Spleen (tissue), 13 donors: Measurements from ENCODE around the gene RNASE9. TPM values are rescaled to one million over a fixed set of nuclear protein-coding genes. Genes with fewer than 3 reads are reported as not detected.

ENCODE experiments used
- DNase-seq: peaks from one replicate; pipeline ENCODE4 v3.0.0-alpha.2; 2020
- H3K27ac ChIP-seq, 8 donors: fragments of 200-600 bp; sonication (generic) in 7 of 8; 1 replicate in 4 of 8; 2 replicates in 4 of 8; pipeline versions ENCODE4 v1.5.0 to v1.8.0; 2016 to 2021; ENCODE audit warnings: inconsistent platforms in 4 of 8, mild to moderate bottlenecking in 4 of 8, moderate library complexity in 1 of 8
- H3K27me3 ChIP-seq, 7 donors: fragments of 200-600 bp; sonication (generic) in 6 of 7; replicated peaks in 1 of 7; 1 replicate in 4 of 7; 2 replicates in 3 of 7; pipeline versions ENCODE4 v1.5.0 to v1.8.0; 2016 to 2021; ENCODE audit warnings: inconsistent platforms in 3 of 7, mild to moderate bottlenecking in 1 of 7
- H3K36me3 ChIP-seq, 6 donors: fragments of 200-600 bp; sonication (generic) in 5 of 6; 1 replicate in 4 of 6; 2 replicates in 2 of 6; pipeline versions ENCODE4 v1.5.0 to v1.8.0; 2016 to 2021; ENCODE audit warnings: inconsistent platforms in 2 of 6
- H3K4me1 ChIP-seq, 6 donors: fragments of 200-600 bp; sonication (generic) in 5 of 6; 1 replicate in 3 of 6; 2 replicates in 3 of 6; pipeline versions ENCODE4 v1.5.0 to v1.8.0; 2016 to 2021; ENCODE audit warnings: inconsistent platforms in 3 of 6
- H3K4me3 ChIP-seq, 8 donors: fragments of 200-600 bp; sonication (generic) in 7 of 8; 1 replicate in 4 of 8; 2 replicates in 4 of 8; pipeline versions ENCODE4 v1.5.0 to v1.8.0; 2016 to 2021; ENCODE audit warnings: inconsistent platforms in 4 of 8, mild to moderate bottlenecking in 4 of 8, moderate library complexity in 2 of 8
- H3K9me3 ChIP-seq, 8 donors: fragments of 200-600 bp; sonication (generic) in 7 of 8; 1 replicate in 4 of 8; 2 replicates in 4 of 8; pipeline versions ENCODE4 v1.5.0 to v1.8.0; 2016 to 2021; ENCODE audit warnings: inconsistent platforms in 4 of 8
- CTCF ChIP-seq, 11 experiments: fragments of 200-600 bp in 7 of 11; fragments of 450-650 bp in 4 of 11; sonication (generic) in 4 of 11; IDR thresholded peaks in 8 of 11; conservative IDR thresholded peaks in 3 of 11; 1 replicate in 7 of 11; 2 replicates in 4 of 11; pipeline versions ENCODE4 v1.4.0 to v1.8.0; 2016 to 2021; ENCODE audit warnings: antibody characterized with exemption in 11 of 11, inconsistent platforms in 4 of 11, mild to moderate bottlenecking in 1 of 11
- POLR2A ChIP-seq, 3 donors: fragments of 450-650 bp; IDR thresholded peaks; one replicate each; pipeline ENCODE4 v1.5.1; 2017; ENCODE audit warnings: antibody characterized with exemption in 3 of 3, mild to moderate bottlenecking in 1 of 3
- POLR2AphosphoS5 ChIP-seq, 3 donors: sonication (generic); formaldehyde crosslinking; IDR thresholded peaks; one replicate each; pipeline ENCODE4 v1.5.1; 2017; ENCODE audit warnings: antibody characterized with exemption in 3 of 3
- whole genome bisulfite sequencing, 5 donors: extraction: QIAGEN DNeasy Blood & Tissue Kit in 3 of 5; methylation state at CpG; one replicate each; pipeline versions ENCODE4 v1.1.5 to v1.1.7; 2013 to 2018; 5-methylcytosine and 5-hydroxymethylcytosine counted together
- intact Hi-C: fragments of 100-400 bp; cut with DNase I; formaldehyde crosslinking; loops from one replicate; pipeline ENCODE4 v1.15.0; 2023; ENCODE audit warnings: low total_unique reads
- long read RNA-seq, 2 donors: transcript quantifications; one replicate each; lab custom pipeline, GENCODE V29; 2026
- polyA plus RNA-seq, 3 donors: library from polyadenylated mRNA; stranded (reverse); fragments of 200-250 nt; gene quantifications; one replicate each; pipeline ENCODE4 v1.2.1, GENCODE V29; 2013
- total RNA-seq, 7 donors: library from RNA; depleted of rRNA in 3 of 7; stranded (reverse); fragments of >200 nt in 3 of 7; fragmentation: NEBNext Ultra II Directional in 4 of 7; extraction: Animal tissue kit (Norgen Biotek cat#: 25700) in 4 of 7; gene quantifications; one replicate each; pipeline versions ENCODE4 v1.1.0 to v1.2.1, GENCODE V29; 2016 to 2021
- donor health status: healthy with polysubstance abuse.
- donor health status: DM: no; HTN: no; CAD: no; lungs with moderate emphysema.
- donor health status: DM: no; HTN: no; CAD: no.
- donor health status: Bipolar disorder and iron deficiency.
- donor health status: healthy.
- donor health status: DM: no; HTN: no; CAD: no.
- donor health status: DM: yes; HTN: yes; CAD: no.

The RNASE9 gene
- not detected for total RNA-seq
- polyA plus RNA-seq = not detected
- long read RNA-seq, donor 1 = 0 reads
- long read RNA-seq, donor 2 = 0 reads

GRCh38 chr14:20560961-20561360 lies at the start of gene RNASE9:
Gene RNASE9 (minus strand): TSS chr14:20561047.
- no peak for DNase-seq
- Histone ChIP-seq H3K27ac (no peak within 1 kb of the TSS), H3K27me3 (no peaks in the 10 kb centered on the region), H3K4me1 (no peaks in the 10 kb centered on the region), H3K4me3 (no peak within 1 kb of the TSS), H3K9me3 (no peaks in the 10 kb centered on the region), H3K36me3 (no peaks in the 10 kb centered on the region)
- intact Hi-C loops = no loop called here
- WGBS, 5 donors = 89 to 94% (median 90%) methylated on average over 3 of the region's 3 CpGs
- TF ChIP-seq CTCF (IDR thresholded peaks at IDR 0.05 in 8 of 11, conservative IDR thresholded peaks at IDR 0.05 in 3 of 11) = no peak
- no peak for TF ChIP-seq POLR2A (IDR thresholded peaks at IDR 0.05)
- no peak for TF ChIP-seq POLR2AphosphoS5 (IDR thresholded peaks at IDR 0.05)

DNA sequence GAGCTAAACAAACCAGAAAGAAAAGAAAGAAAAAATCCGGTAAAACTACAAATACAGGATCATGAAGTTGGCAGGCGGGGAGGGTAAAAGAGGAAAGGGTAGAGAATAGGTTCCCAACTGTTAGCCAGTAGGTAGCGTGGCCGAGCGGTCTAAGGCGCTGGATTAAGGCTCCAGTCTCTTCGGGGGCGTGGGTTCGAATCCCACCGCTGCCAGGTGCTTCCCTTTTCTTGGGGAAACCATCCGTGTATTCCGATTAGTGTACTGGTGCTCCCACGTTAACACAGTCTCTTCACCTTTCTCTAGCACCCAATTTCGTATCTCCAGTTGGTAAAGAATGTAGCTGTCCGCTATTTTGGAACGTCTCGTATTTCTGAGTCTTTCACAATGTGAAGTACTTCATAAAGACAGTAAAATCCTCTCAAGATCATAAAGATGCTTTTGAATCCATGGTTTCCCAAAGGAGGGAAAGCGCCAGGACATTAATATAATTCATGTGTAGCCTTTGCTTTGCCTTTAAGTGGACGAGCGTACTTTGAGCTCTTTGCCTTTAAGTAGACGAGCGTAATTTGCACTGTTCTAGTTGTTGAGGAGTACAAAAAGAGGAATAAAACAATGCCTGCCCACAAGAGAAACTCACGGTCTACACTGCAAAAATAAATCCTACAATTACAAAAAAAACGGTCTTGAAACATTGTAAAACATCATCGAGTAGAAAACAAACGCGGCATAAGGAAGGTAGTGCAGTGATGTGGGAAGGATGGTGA lies 49.3 kb upstream of the RNASE9 start:
- Histone ChIP-seq H3K4me1 (peaks cover 14 to 64% (median 49%) of the 10 kb centered on the region in 6 donors), H3K9me3 (no peaks in the 10 kb centered on the region), H3K27ac (peak overlapping the region in 7 of 8 donors; percentile 38 to 86 (median 75)), H3K36me3 (no peaks in the 10 kb centered on the region), H3K27me3 (no peaks in the 10 kb centered on the region), H3K4me3 (peak overlapping the region; percentile 71 to 96 (median 88))
- intact Hi-C loops = loop anchor here (5.0 kb wide), 2 partner anchors 77 to 198 kb away; partner anchors contain the start of genes ANG and TEP1
- DNase-seq = peak; percentile 86
- peak in 1 of 3 donors; percentile 15 for TF ChIP-seq POLR2AphosphoS5 (IDR thresholded peaks at IDR 0.05)
- TF ChIP-seq POLR2A (IDR thresholded peaks at IDR 0.05) = no peak
- WGBS, 5 donors = 3 to 5% (median 4%) methylated on average over 27 of the region's 27 CpGs

GRCh38 chr14:20609215-20610001 lies 48.6 kb upstream of the RNASE9 start:
- DNase-seq = peak; percentile 88
- intact Hi-C loops = loop anchor here (5.0 kb wide), 3 partner anchors 78 to 282 kb away; partner anchors contain the start of genes ANG and TEP1

More at GRCh38 chr14:20609215-20610001, 48.6 kb upstream of the RNASE9 start:
- Histone ChIP-seq H3K4me3 (peak overlapping the region; percentile 71 to 96 (median 88)), H3K36me3 (no peaks in the 10 kb centered on the region), H3K4me1 (peaks cover 14 to 56% (median 44%) of the 10 kb centered on the region in 6 donors), H3K27ac (peak overlapping the region in 7 of 8 donors; percentile 38 to 86 (median 75)), H3K27me3 (no peaks in the 10 kb centered on the region), H3K9me3 (no peaks in the 10 kb centered on the region)
- TF ChIP-seq CTCF (IDR thresholded peaks at IDR 0.05 in 8 of 11, conservative IDR thresholded peaks at IDR 0.05 in 3 of 11) = peak; percentile 88 to 98 (median 94)
- peak in 1 of 3 donors; percentile 5 for TF ChIP-seq POLR2A (IDR thresholded peaks at IDR 0.05)
- TF ChIP-seq POLR2AphosphoS5 (IDR thresholded peaks at IDR 0.05) = peak in 1 of 3 donors; percentile 39
- WGBS, 5 donors = 0 to 1% (median 1%) methylated on average over 32 to 44 of the region's 44 CpGs
